Fibroblast of lung (primary cell): ENCODE measurements around the gene MAP3K7. TPM values are rescaled to one million over a fixed set of nuclear protein-coding genes. Genes with fewer than 3 reads are reported as not detected.

ENCODE experiments used
- DNase-seq, 2 donors: peaks; one replicate each; pipeline versions ENCODE4 v3.0.0 to v3.0.0-alpha.2; 2010; ENCODE audit warnings: low read depth in 2 of 2
- H2AFZ ChIP-seq: 2 replicates; pipeline ENCODE4 v1.5.1; 2012; ENCODE audit warnings: low read length, control low read depth, inconsistent platforms
- H3K27ac ChIP-seq: 2 replicates; pipeline ENCODE4 v1.5.1; 2011; ENCODE audit warnings: low read length, control low read depth; ENCODE audit not compliant: insufficient read depth
- H3K27me3 ChIP-seq: 2 replicates; pipeline ENCODE4 v1.5.1; 2011; ENCODE audit warnings: mild to moderate bottlenecking, low read length; ENCODE audit not compliant: control insufficient read depth, insufficient read depth
- H3K36me3 ChIP-seq: 2 replicates; pipeline ENCODE4 v1.5.1; 2011; ENCODE audit warnings: low read length; ENCODE audit not compliant: control insufficient read depth, insufficient read depth
- H3K4me1 ChIP-seq: 2 replicates; pipeline ENCODE4 v1.5.1; 2011; ENCODE audit warnings: low read length; ENCODE audit not compliant: control insufficient read depth, insufficient read depth; ENCODE audit errors: extremely low read depth
- H3K4me2 ChIP-seq: 2 replicates; pipeline ENCODE4 v1.5.1; 2011; ENCODE audit warnings: low read length, control low read depth; ENCODE audit not compliant: insufficient read depth; ENCODE audit errors: extremely low read depth
- H3K4me3 ChIP-seq, 4 experiments: fragments of 200-600 bp in 1 of 4; sonication (generic) in 1 of 4; replicated peaks in 1 of 4; 2 replicates each; pipeline ENCODE4 v1.5.1; 2011 to 2016; ENCODE audit warnings: low read length in 4 of 4, low read depth in 3 of 4, mild to moderate bottlenecking in 3 of 4, control low read depth in 2 of 4, inconsistent platforms in 1 of 4, mixed read lengths in 1 of 4; ENCODE audit not compliant: insufficient read depth in 1 of 4; ENCODE audit errors: control extremely low read depth in 1 of 4
- H3K79me2 ChIP-seq: 2 replicates; pipeline ENCODE4 v1.5.1; 2012; ENCODE audit warnings: mild to moderate bottlenecking, low read length, inconsistent platforms; ENCODE audit not compliant: control insufficient read depth, insufficient read depth
- H3K9ac ChIP-seq: 2 replicates; pipeline ENCODE4 v1.5.1; 2011; ENCODE audit warnings: mild to moderate bottlenecking, low read length, control low read depth; ENCODE audit not compliant: insufficient read depth
- H3K9me3 ChIP-seq: 2 replicates; pipeline ENCODE4 v1.5.1; 2012; ENCODE audit warnings: low read depth, low read length; ENCODE audit not compliant: control insufficient read depth, insufficient read depth
- H4K20me1 ChIP-seq: 2 replicates; pipeline ENCODE4 v1.5.1; 2011; ENCODE audit warnings: low read length; ENCODE audit not compliant: control insufficient read depth, insufficient read depth; ENCODE audit errors: extremely low read depth
- CTCF ChIP-seq, 2 donors: IDR thresholded peaks in 1 of 2; conservative IDR thresholded peaks in 1 of 2; 1 replicate in 1 of 2; 2 replicates in 1 of 2; pipeline ENCODE4 v1.5.1; 2011 to 2012; ENCODE audit warnings: low read length in 2 of 2, control low read depth in 1 of 2, inconsistent platforms in 1 of 2, low read depth in 1 of 2, mild to moderate bottlenecking in 1 of 2
- EZH2 ChIP-seq: IDR thresholded peaks from 2 replicates; pipeline ENCODE4 v1.5.1; 2012; ENCODE audit warnings: low read length, control low read depth, mild to moderate bottlenecking; ENCODE audit errors: missing control alignments
- polyA plus RNA-seq, 2 donors: library from polyadenylated mRNA; depleted of rRNA in 1 of 2; stranded (reverse) in 1 of 2; unstranded in 1 of 2; fragments of >200 nt; gene quantifications; 2 replicates each; pipeline ENCODE4 v1.2.1, GENCODE V29; 2011 to 2012; ENCODE audit warnings: missing spikeins in 1 of 2
- total RNA-seq: library from RNA; depleted of rRNA; stranded (reverse); fragments of >200 nt; gene quantifications from 2 replicates; pipeline ENCODE4 v1.2.1, GENCODE V29; 2014

Gene MAP3K7
- total and polyA plus RNA-seq, 2 donors (not counting 1 experiment from before 2014, with no cell fraction given): 35.5 to 48.6 TPM

GRCh38 chr6:90596967-90597539 lies 10.2 kb upstream of the MAP3K7 start:
- no peaks in the 10 kb centered on the region for H4K20me1 ChIP-seq
- H3K9me3 ChIP-seq: no peaks in the 10 kb centered on the region
- no peak overlapping the region for H2AFZ ChIP-seq
- H3K79me2 ChIP-seq: no peaks in the 10 kb centered on the region
- no peak overlapping the region for H3K4me3 ChIP-seq
- no peaks in the 10 kb centered on the region for H3K36me3 ChIP-seq
- TF ChIP-seq EZH2 (no peak), CTCF (conservative IDR thresholded peaks at IDR 0.05 in 1 of 2, IDR thresholded peaks at IDR 0.05 in 1 of 2; ENCODE audit: low read depth in 1 of 2, low read length in 2 of 2) (no peak)
- H3K27ac ChIP-seq: no peak overlapping the region
- no peak overlapping the region for H3K9ac ChIP-seq
- no peaks in the 10 kb centered on the region for H3K27me3 ChIP-seq
- DNase-seq: no peak
- H3K4me1 ChIP-seq: no peaks in the 10 kb centered on the region
- no peak overlapping the region for H3K4me2 ChIP-seq

- H3K36me3 ChIP-seq: no peaks in the 10 kb centered on the region
- no peak overlapping the region for H3K9ac ChIP-seq
- H3K9me3 ChIP-seq: no peaks in the 10 kb centered on the region
- H3K4me3 ChIP-seq: no peak overlapping the region
- no peak for DNase-seq
- no peaks in the 10 kb centered on the region for H3K79me2 ChIP-seq
- H3K27ac ChIP-seq: no peak overlapping the region
- TF ChIP-seq CTCF (conservative IDR thresholded peaks at IDR 0.05 in 1 of 2, IDR thresholded peaks at IDR 0.05 in 1 of 2; ENCODE audit: low read depth in 1 of 2, low read length in 2 of 2) (no peak), EZH2 (no peak)
- H3K4me1 ChIP-seq: no peaks in the 10 kb centered on the region
- H2AFZ ChIP-seq: no peak overlapping the region
- H3K4me2 ChIP-seq: no peak overlapping the region
- H3K27me3 ChIP-seq: no peaks in the 10 kb centered on the region
- H4K20me1 ChIP-seq: no peaks in the 10 kb centered on the region
These were observed 9.0 kb upstream of the MAP3K7 start for GRCh38 chr6:90595854-90596253.

- no peak for DNase-seq
- no peak overlapping the region for H3K4me2 ChIP-seq
These were observed 381 bp downstream of the MAP3K7 start for GRCh38 chr6:90586546-90586835.

More at GRCh38 chr6:90586546-90586835, 381 bp downstream of the MAP3K7 start:
- Histone ChIP-seq H3K4me1 (peaks cover 4% of the 10 kb centered on the region), H2AFZ (peak overlapping the region; percentile 35), H3K9ac (peak overlapping the region; percentile 89), H3K27ac (peak overlapping the region; percentile 88), H3K27me3 (no peaks in the 10 kb centered on the region), H3K9me3 (no peaks in the 10 kb centered on the region), H3K79me2 (peaks cover 48% of the 10 kb centered on the region), H4K20me1 (peaks cover 5% of the 10 kb centered on the region), H3K4me3 (peak overlapping the region; percentile 78 to 96 (median 88)), H3K36me3 (no peaks in the 10 kb centered on the region)
- no peak for TF ChIP-seq EZH2
- no peak for TF ChIP-seq CTCF (conservative IDR thresholded peaks at IDR 0.05 in 1 of 2, IDR thresholded peaks at IDR 0.05 in 1 of 2; ENCODE audit: low read depth in 1 of 2, low read length in 2 of 2)
